Fibroblast of mammary gland (primary cell): ENCODE data around the gene CLSTN2.

Experiments
- DNase-seq: peaks from one replicate; pipeline ENCODE4 v3.0.0-alpha.2; 2010; ENCODE audit warnings: low read depth
- H3K4me3 ChIP-seq: 2 replicates; pipeline ENCODE4 v1.5.1; 2011; ENCODE audit warnings: low read depth, mild to moderate bottlenecking, low read length, moderate library complexity; ENCODE audit not compliant: control insufficient read depth
- TF ChIP-seq, protein P1 (sequence below): conservative IDR thresholded peaks from 2 replicates; pipeline ENCODE4 v1.5.1; 2011; ENCODE audit warnings: low read depth, low read length, inconsistent platforms; ENCODE audit not compliant: control insufficient read depth, insufficient read depth

Gene CLSTN2

DNA sequence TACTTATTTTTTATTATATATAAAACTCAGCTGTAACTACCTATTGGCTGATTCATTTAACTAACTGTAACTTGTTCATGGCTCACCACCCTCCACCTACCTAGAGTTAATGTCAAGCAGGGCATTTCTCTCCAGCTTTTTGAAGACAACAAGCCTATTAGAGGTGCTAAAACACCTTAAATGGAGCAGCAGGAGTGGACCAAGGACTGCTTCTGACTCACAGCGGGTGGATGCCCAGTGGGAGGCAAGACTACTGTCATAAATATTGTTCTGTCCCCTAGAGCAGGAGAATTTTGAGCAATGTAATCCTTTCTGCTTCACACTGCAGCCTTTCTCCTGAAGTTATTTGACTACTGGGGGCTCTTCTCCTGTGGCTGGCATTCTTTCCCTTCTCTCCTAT, 146.9 kb downstream of the CLSTN2 start:
- H3K4me3 ChIP-seq, result no peak overlapping the region
- DNase-seq, result no peak
- TF ChIP-seq, protein P1, sequence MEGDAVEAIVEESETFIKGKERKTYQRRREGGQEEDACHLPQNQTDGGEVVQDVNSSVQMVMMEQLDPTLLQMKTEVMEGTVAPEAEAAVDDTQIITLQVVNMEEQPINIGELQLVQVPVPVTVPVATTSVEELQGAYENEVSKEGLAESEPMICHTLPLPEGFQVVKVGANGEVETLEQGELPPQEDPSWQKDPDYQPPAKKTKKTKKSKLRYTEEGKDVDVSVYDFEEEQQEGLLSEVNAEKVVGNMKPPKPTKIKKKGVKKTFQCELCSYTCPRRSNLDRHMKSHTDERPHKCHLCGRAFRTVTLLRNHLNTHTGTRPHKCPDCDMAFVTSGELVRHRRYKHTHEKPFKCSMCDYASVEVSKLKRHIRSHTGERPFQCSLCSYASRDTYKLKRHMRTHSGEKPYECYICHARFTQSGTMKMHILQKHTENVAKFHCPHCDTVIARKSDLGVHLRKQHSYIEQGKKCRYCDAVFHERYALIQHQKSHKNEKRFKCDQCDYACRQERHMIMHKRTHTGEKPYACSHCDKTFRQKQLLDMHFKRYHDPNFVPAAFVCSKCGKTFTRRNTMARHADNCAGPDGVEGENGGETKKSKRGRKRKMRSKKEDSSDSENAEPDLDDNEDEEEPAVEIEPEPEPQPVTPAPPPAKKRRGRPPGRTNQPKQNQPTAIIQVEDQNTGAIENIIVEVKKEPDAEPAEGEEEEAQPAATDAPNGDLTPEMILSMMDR, result no peak

DNA sequence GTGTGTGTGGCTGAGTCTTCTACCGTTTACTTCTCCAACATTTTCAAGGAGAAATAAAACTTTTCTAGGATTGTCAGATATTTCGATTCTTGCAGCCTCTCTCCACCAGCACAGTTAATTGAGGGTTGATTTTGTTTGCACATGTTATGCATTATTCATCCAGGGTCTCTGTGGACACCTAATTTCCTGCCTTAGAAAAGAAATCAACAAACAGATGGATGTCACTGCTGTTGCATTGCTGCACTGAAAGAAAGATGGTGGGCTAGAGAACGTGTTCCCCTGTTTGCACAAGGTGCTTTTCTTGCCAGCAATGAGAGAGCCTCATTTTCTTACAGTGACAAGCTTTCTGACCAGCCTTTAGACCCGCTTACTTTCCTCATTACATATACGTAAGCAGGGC, 150.0 kb downstream of the CLSTN2 start:
- DNase-seq, result no peak
- no peak overlapping the region for H3K4me3 ChIP-seq
- TF ChIP-seq, protein P1, result no peak

DNA sequence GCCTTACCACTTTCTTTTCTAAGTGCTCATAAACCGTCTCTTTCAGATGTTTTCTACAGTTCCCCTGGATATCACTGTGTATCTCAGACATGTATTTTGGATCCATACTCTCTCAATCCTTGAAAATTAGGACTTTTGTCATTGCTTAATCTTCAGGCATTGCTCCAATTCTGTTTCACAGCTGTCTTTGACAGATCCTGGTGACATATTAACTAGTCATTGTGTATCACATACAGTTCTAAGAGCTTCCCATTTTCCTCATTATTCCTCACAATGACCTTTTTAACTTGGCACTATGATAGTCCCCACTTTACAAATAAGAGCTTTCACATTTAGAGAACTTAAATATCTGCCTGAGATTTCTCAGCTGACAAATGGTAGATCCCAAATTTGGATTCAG, 151.7 kb downstream of the CLSTN2 start:
- DNase-seq, result no peak
- TF ChIP-seq, protein P1, result no peak

DNA sequence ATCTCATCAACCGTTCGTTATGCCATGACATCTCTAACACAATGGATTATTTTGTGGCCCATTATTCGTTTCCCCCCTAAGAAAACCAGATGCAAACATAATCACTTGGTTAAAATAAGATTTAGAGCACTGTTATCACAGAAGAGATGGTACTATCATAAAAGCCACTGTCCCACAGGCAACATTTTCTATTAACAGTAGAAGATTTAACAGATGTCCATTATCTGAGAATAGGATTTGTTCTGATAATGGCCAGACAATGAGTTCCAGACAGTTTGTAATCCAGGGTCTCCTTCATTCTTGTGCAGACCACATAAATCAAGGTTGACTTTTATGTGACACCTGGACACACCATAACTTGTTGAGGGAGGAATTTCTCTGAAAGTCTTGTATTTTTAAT, 153.1 kb downstream of the CLSTN2 start:
- DNase-seq, result no peak
- no peak overlapping the region for H3K4me3 ChIP-seq
- TF ChIP-seq, protein P1, result no peak

More for the DNA sequence above, 151.7 kb downstream of the CLSTN2 start:
- H3K4me3 ChIP-seq, result no peak overlapping the region

DNA sequence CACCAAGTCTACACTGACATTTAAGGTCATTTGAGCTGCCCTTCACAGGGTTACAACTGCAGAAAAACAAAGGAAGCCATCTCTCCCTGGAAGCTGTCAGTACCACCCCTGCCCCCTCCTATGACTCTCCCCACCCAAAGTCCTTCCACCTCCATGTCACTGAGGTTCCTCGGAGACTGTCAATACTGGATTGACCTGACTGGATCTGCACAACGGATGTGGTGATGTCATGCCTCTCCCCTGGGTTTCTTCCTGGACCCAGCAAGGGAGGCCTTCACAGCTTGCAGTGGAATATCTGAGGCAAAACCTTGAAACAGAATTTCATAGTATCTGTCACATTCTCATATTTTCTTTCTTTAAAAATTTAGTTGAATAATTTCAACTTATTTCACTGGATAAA, 153.5 kb downstream of the CLSTN2 start:
- no peak for DNase-seq
- no peak overlapping the region for H3K4me3 ChIP-seq
- TF ChIP-seq, protein P1, result no peak

DNA sequence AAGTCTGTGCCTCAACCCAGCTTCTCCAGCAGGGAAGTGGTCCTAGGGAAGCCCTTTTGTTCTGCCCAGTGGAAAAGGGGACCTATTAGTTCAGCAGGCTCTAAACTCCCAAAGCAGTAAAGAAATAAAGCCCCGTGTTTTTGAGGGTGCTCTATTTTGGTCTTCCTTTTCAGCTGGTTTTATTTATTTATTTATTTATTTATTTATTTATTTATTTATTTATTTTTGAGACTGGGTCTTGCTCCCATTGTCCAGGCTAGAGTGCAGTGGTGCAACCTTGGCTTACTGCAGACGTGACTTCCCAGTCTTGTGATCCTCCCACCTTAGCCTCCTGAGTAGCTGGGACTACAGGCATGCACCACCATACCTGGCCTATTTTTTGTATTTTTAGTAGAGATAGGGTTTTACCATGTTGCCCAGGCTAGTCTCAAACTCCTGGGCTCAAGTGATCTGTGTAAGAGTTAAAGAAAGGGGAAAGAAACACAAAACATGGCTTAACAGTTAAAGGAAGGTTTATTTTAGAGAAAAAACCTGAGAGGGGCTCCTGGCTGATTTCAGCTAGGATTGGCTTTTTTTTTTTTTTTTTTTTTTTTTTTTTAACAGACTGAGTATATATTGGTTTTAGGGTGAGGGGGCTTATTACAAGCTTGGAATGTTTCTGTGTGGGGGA, 154.6 kb downstream of the CLSTN2 start:
- DNase-seq, result no peak
- H3K4me3 ChIP-seq, result no peak overlapping the region
- TF ChIP-seq, protein P1, result no peak

DNA sequence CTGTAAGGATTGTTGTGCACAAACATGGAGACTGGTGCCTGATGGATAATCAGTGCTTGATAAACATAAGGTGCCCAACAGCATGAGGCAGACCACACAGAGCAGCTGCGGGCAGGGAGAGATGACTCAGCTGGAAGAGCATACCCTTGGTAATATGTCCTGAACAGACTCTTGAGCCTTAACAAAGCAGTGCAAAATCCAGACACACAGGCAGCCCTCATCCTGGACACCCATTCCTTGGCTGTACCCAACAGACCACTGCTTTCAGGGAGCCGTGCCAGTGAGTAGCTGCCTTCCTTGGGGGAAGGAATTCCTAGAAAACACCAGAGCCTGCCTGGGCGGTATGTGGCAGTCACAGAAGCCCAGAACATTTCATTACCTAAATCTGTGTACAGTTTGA, 156.2 kb downstream of the CLSTN2 start:
- TF ChIP-seq, protein P1, result no peak
- no peak overlapping the region for H3K4me3 ChIP-seq
- no peak for DNase-seq
